HG03521 (cell line): ENCODE results near the gene CDH13.

Experiments
- ATAC-seq: cut with Tn5 transposase; IDR thresholded peaks from one replicate; pipeline ENCODE4 v1.9.1; 2021; ENCODE audit warnings: mild to moderate bottlenecking, moderate library complexity; ENCODE audit not compliant: unreplicated experiment

CDH13 gene

DNA sequence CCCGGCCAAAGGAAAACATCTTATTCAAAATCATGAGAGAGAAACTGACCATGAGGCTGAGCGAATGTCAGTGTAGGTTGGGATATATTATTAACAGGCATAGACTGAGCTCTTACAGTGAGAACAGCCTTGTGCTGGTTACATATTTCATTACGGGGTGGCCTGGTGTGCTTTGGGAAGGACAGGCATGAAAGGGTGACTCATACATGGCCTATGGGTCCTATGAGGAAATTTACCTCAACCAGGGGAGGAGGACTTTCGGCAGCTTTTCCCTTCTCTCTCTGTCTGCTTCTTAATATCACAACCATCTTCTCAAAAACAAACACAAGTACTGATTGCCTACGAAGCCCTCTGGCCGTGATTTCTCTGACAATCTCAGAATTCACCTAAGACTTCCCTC is 579.1 kb downstream of the CDH13 start:
- ATAC-seq = no peak

DNA sequence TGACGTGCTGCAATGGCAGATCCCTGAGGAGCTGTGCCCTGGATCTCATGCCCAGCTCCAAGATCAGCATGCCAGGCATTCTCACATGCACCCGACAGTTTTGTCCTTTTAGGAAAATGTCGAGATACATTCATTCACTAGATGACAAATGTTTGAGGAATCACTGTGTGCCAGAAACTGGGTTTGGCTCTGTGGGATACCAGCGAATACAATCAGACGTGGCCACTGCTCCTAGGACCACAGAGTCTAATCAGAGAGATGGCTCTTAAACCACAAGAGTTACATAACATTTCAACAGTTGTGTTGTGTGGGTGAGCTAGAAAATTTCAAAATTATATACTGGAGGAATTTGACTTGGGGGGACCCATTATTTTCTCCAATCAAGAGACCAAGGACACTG is 579.7 kb downstream of the CDH13 start:
- no peak for ATAC-seq

DNA sequence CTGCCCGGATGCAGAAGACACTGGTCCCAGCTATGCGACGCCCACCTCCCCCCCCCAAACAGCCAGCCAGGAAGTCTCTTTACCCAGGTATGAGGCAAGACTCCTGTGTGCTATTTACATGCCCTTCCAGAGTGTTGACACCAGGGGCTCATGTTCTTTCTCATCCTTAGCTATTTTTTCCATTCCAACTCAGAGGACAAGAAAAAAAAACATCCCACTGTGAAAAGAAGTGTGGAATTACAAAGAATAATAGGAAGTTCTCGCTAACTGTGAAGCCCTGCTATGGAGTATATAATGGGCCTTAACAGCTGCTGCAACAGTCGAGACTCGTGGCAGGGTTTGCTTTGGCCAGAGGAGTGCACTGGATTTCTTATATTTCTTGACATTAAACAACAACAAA is 584.9 kb downstream of the CDH13 start:
- no peak for ATAC-seq

DNA sequence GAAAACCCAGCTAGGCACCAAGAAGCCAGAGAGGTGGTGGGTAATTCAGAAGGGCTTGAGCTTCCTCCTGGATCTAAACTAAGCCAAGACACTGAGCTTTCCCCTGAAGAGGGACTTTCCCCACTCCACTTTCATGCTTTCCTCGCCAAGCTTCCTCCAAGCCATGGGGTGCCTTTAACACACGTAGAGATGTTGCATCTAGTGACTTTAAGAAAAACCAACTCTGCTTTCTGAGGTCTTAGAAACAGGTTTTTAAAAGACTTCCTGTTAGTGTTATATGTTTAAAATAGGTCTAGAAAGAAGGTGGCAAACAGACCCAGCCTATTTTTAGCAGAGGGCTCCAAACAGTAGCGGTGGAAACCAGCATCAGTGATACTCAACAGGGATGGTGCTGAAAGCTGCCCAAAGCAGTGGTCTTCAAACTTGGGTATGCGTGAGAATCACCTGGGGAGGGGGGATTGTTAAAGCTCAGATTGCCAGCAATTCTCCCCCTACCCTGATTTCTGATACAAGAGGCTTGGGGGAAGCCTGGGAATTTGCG is 585.6 kb downstream of the CDH13 start:
- ATAC-seq = no peak

DNA sequence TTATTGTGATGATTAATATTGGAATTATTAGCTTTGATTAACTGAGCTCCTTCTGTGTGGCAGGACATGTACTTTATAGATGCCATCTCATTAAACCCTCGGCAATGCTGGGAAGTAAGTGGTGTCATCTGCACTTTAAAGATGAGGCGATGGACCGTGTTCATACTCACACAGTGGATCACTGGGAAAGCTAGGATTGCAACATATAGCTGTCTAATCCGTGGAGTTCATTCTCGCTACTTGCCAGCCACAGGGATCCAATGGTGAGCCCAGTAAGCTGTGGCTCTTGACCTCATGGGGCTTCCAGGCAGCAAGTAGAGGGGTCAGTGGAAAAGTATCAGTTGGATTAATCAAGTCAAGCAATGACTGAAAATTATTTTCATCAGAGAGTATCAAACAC is 587.9 kb downstream of the CDH13 start:
- no peak for ATAC-seq

DNA sequence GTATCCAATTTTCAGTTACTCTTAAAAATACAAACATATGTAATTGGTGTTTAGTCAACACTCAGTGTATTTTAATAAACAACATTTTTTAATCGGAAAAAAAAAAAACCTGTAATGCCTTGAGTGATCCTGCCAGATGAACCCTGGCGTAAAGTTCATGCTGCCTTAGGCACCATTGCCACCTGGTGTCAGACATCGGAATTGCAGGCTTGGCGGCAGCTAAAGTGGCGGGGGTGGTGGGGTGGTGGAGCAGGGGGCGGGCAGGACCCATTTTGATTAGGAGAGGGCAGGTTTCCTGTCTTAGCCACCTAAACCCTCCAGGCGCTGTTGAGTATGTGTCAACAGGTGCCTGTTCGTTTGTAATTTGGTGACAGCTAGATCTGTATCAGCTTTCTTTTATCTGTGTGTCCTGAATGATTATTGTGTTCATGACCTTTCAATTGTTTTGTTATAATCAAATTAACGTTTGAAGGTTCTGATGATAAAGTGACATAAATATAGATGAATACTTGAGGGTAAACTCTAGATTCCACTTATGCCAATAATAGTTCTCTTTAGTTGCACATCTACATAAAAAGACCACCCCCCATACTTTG is 588.7 kb downstream of the CDH13 start:
- no peak for ATAC-seq

DNA sequence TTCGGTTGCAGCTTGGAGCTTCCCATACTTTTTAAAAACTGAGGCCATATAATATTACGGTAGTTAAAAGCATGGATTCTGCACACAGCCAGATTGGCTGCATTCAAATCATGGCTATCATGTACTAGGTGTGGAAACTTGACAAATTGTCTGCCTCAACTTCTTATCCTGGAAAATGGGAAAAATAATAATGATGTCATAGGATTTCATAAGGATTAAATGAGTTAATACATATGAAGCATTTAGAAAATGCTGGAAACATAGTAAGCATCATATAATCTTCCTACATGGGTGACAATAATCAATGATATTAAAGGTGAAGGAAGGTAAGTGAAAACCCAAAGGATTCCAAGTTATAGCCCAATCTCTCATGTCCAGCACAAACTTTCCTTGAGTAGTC is 592.5 kb downstream of the CDH13 start:
- ATAC-seq = no peak

DNA sequence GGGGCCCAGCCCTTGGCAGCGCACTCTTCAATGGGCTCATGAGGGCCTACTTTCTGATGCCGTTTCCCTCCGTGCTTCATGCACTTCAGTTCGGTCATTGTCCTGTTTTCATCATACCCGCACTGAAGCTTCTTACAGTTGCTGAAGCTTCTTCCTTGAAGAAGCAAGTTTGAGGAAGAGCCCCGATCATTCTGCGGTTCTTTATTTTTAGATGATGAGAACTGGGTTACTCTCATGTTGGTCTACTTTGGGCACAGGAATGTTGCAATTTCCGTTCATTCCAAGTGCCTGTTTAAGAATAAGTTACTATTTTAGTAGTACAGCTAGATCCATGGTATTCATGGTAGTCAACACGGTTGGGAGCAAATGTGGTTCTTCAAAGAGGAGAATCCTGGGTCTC is 593.3 kb downstream of the CDH13 start:
- no peak for ATAC-seq

DNA sequence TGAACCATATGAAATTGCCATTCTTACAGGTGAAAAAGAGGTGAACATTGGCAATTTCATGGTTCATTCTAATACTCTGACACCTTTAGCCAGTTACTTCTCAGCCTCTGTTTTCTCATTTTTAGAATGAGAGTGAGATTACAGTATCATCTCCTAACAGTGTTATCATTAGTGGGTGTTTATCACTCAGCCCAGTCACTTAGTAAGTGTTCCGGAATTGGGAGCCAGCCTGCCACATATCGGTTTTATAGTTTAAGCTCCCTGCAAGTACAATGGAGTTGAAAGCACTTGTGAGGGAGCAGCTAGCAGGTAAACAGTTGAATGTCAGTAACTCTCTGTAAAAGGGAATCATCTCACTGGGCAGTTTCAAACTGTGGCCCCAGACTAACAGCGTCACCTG is 597.9 kb downstream of the CDH13 start:
- ATAC-seq = no peak

DNA sequence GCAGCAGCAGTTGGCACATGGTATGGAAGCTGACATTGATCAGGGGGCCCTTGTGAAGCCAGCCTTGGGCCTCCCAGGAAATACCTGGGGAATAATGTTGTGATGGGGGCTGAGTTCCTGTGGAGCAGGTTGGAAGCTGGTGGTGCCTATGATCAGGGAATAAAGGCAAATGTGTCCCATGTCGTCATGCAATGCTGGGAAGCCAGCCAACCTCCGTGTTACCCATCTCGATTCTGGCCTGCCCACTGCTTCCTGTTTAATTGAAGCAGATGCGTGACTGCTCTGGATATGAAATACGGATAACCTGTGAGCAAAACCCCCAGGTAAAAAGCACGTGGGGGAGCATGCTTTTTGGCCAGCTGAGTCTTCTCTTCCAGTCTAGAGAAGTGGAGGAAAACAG is 600.6 kb downstream of the CDH13 start:
- ATAC-seq = no peak

DNA sequence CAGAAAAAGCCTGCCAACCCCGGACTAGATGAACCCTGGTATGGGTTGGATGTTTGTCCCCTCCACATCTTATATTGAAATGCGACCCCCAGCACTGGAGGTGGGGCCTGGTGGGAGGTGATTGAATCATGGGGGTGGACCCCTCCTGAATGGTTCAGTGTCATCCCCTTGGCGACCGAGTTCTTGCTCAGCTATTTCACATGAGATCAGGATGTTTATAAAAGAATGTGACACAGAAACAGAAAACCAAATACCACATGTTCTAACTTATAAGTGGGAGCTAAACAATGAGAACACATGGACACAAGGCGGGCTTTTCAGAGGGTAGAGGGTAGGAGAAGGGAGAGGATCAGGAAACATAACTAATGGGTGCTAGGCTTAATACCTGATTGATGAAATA is 605.0 kb downstream of the CDH13 start:
- ATAC-seq = no peak

DNA sequence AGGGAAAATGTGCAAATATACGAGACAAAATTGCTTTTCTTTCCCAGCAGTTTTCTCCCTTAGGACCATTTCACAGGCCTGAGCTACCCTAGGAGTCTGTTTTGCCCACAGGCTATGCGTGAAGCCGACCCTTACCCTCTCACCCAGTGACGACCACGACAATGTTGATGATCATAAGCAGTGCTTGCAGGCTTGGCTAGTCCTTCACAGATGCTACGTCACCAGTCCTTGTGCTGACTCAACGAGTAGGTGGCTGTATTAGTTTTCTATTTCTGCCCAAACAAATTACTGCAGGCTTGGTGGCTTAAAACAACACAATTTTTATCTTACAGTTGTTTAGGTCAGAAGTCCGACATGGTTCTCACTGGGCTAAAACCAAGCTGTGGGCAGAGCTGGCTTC is 606.4 kb downstream of the CDH13 start:
- ATAC-seq = no peak

DNA sequence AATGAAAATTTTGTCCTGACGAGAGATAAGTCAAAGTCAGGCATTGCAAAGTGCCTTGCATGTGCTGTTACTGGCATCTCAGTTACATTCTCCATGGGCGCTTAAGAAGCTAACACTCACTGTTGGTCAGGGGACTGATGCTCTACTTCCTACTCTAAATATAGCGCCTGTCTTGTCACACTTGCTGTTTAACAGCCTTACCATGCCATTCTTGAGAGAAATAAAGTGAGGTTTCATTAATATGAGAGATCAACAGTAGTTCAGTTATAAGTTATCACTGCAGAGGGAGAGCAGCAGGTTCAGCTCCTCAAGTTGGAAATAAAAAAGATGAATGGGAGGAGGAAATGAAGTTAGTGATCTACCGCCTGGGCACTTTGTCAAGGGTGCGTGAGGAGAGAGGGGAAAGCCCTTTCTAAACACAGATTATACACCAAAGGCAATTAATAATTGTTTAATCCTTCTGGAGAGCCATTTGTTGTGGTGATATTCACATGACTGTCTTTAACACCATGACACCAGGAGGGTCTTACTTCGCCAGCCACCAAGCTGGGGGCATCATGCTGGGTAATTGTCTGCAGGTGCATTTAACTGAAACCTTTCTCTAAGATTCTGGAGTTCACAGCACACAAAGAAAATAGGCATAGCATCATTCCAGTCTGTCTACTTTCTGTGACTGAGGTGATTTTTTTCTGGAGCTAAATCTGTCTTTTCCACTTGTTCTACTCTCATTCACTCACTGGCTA is 612.4 kb downstream of the CDH13 start:
- no peak for ATAC-seq

DNA sequence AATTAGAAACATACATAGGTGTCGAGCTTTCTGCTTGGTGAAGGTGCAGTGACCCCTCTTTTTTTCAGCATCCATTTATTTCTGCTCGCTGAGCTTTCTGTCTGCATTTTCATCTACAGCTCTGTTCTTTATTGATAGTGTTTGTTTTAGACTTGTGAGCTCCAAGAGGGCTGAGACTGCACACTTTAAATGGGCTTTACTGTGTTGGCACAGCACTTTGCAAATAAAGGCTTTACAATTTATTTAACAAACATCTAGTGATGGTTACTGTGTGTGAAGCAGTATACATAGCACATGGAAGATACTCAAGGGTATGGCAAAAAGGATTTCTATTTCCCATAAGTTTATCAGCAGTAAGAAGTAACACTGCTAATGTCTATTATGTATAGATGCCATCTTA is 617.3 kb downstream of the CDH13 start:
- ATAC-seq = no peak

DNA sequence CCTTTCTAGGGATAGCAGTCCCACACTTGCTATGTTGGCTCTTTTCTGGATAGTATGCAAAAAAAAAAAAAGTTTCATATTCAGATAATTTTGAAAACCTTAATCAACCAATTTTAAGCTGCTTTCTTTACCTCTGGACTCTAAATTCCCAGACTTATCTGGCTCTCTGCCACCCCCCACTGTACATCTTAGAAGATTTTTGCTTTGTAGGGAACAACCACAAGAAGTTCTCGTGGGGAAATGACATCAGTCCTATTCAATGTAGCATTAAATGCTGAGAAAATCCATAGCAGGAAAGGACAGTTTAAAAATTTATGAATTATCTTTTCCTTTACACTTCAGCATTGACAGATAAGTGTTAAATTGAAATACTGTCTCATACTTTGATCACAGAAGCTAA is 618.3 kb downstream of the CDH13 start:
- no peak for ATAC-seq

DNA sequence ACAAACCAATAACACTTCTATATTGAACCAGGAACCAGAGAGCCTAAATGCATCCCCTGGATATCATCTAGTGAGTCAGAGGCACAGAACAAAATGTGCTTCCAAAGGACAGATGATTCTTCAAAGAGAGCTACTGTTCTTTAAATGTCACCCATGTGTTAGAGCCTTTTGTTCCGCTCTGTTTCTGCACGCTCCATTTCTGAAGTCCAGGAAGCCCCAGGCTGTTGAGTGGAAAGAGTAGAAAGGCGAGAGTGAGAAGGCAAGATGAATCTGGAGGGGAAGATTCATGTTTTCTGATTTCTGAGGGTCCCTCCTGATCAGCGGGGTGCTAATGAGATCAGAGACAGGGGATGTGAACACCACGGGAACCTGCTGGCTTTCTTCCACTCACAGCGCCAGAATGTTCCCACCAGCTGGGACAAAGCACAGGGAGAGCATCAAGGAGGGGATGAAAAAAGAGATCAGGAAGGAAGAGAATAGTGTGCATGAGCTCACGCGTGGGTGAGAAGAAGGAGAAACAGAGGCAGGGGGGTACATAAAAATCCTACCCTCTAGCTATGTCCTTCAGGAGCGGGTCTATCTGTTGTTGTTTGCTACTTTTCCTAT is 621.1 kb downstream of the CDH13 start:
- no peak for ATAC-seq

DNA sequence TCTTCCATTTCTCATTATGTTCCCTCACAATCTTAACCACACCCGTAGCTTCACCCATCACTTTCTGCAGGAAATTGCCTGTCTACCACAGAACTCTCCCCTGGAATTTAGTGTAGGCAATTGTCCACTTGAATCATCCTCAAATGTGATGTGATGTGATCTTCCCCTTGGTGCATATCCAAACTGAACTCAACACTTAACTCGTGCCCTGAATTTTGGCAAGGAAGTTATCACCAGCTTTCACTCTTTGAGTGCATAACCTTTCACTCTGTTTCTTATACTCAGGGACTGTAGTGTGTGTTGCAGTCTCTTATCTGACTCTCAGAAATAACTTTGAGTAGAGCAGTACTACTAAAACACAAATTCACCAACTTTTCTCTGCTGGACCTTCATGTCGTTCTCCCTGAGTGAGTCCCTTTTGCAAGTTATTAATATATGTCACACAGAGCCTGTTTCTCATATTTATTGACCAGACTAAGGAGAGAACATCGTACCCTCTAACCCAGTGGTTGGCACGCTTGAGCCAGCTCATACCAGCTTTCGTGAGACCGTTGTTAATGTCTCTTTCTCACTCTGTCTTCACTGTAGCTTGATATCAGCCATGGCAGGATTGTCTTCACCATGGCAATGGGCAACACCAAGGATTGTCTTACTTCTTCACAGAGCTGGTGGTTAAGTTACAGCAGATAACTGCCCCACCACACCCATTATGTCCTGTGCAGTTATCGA is 622.1 kb downstream of the CDH13 start:
- no peak for ATAC-seq

DNA sequence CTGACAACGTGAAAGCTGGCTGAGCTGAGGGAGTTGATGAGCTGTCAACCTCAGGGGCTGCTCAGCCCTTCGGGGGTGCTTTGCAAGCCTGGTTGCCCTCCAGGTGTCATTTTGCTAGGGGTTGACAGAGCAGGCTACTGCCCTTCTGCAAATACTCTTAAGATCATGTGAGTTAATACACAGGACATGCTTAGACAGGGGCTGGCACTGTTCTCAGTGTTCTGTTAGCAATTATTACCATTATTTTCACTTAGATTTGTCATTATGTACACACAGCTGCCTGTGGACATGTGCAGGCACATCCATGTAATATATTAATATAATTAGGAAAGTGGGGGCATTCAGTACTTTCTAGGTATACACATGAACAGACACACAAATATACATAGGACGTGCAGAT is 626.8 kb downstream of the CDH13 start:
- no peak for ATAC-seq

DNA sequence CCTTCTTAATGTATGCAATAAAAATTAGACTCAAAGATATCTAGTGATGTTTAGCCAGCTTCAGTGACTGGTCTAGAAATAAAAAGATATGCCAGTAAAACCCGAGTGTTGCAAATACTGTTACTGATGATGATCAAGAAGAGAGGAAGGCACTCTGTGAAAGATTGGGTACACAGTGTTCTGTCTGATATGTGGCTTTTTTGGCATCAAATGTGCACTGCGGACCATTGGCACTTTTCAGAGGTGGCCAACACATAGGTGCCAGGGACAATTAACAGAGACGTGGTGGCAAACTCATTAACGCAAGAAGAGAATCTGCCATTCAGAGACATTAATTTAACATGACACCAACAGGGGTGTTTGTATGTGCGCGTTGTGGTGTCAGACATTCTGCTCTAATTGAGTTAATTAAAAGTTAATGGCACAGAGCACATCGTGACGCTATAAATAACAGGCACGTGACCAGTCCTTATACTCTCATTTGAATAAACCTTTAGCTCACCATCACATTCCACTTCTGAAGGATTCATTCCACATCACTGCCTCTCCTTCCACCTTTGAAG is 631.7 kb downstream of the CDH13 start:
- no peak for ATAC-seq

DNA sequence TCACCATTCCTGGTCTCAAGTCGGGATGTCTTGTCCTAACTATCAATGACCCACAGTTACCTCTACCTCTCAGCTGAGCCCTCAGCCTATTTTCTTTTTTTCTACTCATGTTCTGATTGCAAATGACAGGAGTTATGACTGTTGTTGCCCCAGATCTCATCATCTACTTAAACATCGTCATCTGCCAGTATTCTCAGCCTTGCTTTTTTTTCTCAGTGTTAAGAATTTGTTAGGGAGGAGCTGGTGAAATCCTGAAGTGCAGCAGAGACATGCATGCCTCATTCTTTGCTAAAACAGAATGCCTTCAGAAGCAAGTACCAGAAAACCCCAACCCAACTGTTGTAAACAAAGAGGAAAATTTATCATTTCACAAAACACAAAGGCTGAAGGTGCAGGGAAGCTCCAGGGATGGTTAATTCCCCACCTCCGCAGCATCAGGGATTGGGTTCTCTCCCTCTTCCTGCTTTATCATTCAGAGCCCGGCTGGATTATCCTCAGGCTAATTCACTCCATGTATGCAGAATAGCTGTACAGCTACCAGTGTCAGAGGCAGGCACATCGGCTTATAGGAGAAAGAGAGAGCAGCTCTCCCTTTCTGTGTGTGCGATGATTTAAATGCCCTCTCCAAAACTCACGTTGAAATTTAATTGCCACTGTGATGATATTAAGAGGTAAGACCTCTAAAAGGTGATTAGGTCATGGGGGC is 640.2 kb downstream of the CDH13 start:
- ATAC-seq = no peak

DNA sequence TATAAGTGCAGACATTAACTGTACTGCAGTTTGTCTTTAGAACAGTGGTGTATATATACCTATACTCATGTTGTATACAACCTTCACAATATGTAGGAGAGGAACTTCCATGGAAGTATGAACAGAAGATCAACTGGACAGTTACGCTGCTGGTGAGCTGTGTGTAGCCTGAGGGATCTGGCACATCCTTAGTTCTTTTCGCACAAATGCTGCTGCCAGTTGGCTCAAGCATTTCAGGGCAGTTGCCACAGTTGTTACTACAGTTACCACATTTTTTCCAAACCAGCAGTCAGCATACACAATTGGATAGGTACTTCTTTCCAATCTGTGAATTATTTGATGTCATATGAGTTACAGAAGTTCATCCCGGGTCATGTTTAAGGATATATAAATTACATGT is 641.4 kb downstream of the CDH13 start:
- no peak for ATAC-seq
